ENCODE measurements around the gene GTF2I.
"Not testable (repeated sequence)": the region's sequence is repeated elsewhere in the genome, so short reads cannot be mapped to it uniquely, and the experiment has no call there.

Gene GTF2I

DNA sequence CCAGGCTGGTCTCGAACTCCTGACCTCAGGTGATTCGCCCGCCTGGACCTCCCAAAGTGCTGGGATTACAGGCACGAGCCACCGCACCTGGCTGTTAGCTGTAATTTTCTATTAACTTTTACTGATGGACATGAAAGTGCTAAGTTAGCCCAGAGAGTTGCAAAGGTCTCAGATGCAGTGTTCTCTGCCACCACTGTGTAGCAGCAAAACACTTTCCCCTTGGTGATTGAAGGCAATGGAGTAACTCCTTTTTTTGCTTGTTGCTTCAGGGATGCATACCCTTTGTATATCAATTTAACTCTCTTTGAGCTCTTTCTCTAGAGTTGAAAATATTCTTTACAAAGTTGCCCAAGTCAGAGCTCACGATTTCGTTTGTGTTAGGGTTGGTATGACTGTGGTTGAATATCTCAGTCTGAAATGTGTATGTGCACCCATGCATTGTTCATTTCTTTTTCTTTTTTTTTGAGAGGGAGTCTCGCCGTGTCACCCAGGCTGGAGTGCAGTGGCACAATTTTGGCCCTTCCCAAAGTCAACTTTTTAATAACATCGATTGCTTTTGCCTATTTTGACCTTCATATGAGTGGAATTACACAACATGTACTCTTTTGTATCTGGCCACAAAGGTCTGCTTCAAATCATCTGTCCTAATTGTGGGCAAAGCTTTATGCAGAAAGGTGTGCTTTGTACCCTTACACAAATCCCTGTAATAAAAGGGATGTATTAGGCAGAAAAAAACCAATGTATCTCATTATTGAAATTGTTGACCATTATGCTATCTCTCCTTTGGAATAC lies 52.6 kb downstream of the GTF2I start:
- DNase-seq (ENCODE audit: low read depth, low spot score): no peak

DNA sequence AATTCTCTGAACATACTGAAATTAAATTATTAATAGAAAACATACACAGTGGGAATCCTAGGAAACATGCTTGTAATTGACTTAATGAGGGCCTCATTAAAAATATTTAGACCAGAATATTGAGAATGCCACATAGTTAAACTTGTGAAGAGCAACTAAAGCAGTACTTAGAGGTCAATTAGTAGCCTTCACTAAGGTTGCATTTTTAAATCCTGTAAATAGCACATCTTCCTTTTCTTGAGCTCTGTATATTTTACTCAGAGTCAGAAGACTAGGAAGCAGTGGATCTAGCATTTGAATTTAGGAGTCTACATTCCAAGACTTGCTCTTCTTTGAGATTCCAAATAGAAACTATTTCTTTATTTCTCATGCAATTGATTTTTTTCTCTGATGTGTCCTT lies 56.0 kb downstream of the GTF2I start:
- DNase-seq (ENCODE audit: low read depth, low spot score): no peak

DNA sequence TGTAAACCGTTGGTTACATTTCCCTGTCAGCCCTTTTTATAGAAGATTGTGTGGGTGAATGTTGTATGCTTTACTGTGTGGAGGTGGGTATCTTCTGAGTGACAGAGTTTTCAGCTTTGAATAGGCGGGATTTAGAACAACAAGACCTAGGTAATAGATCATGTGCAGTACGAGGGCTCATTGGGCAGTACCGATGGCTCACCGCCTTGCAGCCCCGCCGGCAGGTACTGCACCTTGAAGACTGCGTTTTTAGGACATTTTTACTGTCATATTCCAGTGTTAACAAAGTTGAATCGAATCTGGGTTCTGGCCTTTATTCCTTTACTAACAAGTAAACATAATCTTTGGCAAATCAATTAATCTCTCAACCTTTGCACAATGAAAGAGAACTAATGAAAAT lies 60.4 kb downstream of the GTF2I start:
- no peak for DNase-seq (ENCODE audit: low read depth, low spot score)

DNA sequence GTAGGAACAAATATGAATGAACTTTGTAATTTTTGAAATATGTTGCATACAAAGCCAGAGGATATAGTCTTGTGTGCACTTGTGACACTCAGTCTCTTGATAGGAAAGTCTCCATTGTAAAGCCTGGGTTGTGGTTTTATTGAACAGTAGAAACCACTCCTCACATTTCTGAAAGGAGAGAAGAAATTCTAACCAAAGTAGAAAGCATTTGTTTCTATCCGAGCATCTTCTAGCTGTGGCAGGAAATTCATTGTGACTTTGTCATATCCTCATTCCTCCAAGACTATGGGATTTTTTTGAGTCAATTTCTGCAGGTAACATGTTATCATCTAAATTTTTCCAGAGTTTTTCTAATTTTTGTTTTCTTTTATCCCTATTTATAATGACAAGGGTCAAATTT lies 60.8 kb downstream of the GTF2I start:
- no peak for DNase-seq (ENCODE audit: low read depth, low spot score)

DNA sequence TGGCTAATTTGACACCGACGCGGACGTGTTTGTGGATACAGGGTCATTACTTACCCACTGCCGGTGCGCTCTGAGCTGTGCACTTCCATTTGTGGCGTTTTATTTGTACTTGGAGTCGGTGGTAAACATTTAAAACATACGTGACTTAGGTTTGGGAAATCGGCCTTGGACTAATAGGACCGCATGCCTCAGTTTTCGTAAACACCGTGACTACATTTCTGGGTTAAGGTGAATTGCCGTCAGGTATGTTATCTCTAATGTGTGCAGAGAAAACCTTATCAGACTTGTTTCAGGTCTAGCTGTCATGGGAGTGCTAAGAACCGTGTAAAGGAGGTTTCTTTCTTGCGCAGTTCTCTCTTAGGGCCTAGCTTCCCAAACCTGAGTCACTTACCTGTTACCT lies 64.6 kb downstream of the GTF2I start:
- DNase-seq (ENCODE audit: low read depth, low spot score): no peak

DNA sequence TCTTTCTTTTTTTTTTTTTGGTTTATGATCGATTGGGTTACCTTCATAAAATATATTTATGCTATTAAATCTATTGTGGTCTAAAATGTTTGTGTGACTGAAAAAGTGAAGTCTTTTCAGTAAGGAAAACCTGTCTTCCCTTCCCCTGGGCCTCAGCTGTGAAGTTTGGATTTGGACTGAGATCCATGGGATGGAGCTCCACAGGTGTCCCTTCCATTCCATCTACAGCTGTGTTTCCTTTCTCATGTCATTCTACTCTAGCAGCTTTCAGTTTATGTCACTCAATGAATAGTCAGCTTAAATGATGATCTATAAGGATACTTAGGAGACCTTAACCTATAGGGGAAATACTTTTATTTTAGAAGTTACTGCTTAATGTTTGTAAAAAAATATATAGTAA lies 68.3 kb downstream of the GTF2I start:
- no peak for DNase-seq (ENCODE audit: low read depth, low spot score)

DNA sequence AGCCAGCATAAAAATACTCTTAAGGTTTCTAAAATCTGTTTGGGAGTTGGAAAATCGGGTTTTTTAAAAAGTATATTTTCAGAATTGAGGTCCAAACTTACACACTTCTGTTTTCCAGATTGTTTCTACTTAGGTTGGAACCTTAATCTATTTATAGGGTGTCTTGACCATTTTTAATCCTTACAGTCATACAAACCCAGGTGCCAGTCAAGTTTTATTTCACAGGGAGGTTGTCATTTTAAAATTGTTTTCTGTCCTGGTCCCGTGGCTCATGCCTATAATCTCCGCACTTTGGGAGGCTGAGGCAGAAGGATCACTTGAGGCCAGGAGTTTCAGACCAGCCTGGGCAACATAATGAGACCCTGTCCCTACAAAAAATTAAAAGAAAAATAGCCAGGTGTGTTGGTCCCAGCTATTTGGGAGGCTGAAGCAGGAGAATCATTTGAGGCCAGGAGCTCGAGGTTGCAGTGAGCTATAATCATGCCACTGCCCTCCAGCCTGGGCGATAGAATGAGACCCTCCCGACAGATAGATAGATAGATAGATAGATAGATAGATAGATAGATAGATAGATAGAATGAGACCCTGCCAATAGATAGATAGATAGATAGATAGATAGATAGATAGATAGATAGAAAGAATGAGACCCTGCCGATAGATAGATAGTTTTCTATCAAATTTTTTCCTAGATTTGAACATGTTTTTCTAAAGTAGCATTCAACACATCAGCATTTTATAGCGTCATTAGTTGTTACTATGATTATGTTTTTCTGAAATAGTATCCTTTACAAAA lies 69.0 kb downstream of the GTF2I start:
- DNase-seq (ENCODE audit: low read depth, low spot score): no peak

DNA sequence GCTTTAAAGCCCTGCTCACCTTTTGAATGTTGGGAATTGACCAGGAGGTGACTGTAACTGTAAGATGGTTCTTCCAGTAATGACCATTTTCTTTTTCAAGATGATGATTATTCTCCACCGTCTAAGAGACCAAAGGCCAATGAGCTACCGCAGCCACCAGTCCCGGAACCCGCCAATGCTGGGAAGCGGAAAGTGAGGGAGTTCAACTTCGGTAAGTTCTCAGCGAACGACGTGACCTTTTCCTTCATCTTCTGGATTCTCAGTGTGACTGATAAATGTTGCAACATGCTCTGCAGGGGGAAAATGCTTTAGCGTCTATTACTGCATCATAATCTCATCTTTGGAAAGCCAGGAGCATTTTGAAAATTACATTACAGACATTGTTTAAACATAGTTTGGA lies 71.2 kb downstream of the GTF2I start:
- DNase-seq (ENCODE audit: low read depth, low spot score): not testable (repeated sequence)

DNA sequence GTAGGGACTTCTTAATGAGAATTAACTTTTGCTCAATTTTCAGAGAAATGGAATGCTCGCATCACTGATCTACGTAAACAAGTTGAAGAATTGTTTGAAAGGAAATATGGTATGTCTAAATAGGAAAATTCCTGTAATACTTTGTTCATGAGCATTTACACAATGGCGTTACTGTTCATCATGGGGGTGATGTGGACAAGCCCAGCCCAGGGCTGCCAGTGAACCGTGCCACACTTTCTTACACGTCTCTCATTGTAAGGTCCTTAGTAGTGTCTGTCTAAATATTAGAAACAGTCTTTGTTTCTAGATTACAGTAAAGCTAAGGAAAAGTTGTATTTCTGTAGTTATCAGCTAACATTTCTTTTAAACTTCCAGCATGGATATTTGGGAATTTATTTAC lies 72.7 kb downstream of the GTF2I start:
- not testable (repeated sequence) for DNase-seq (ENCODE audit: low read depth, low spot score)

DNA sequence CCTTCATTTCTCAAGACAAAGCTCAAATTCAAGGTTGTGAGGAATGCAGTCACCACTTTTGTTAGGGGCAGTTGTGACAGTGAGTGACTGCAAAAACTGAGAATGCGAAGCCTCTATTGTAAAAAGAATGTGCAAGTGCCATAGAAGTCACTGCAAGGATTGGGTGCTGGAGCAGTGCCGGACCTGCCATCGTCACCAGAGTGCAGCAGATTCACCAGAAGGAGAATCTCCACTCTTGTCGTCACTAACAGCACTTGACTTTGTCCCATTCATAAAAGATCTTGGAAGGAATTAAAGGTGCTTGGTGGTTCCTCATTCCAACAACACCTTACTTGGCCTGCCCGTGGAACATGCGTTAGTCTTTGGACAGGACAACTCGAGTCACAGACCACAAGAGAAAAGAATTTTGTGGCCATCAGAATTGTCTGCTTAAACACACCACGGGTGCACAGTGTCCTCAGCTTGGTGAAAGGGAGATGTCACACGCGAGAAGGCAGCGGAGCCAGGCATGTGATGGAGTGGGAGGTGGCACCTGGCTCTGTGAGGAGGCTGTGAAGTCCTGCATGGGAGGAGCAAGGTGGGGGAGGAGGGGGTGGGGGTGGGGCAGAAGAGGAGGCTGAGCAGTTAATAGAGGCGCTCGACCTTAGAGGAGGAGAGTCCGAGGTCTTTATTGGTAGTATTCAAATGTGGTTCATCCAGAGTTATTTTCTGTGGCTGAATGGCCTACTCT lies 82.6 kb downstream of the GTF2I start:
- DNase-seq (ENCODE audit: low read depth, low spot score): not testable (repeated sequence)

DNA sequence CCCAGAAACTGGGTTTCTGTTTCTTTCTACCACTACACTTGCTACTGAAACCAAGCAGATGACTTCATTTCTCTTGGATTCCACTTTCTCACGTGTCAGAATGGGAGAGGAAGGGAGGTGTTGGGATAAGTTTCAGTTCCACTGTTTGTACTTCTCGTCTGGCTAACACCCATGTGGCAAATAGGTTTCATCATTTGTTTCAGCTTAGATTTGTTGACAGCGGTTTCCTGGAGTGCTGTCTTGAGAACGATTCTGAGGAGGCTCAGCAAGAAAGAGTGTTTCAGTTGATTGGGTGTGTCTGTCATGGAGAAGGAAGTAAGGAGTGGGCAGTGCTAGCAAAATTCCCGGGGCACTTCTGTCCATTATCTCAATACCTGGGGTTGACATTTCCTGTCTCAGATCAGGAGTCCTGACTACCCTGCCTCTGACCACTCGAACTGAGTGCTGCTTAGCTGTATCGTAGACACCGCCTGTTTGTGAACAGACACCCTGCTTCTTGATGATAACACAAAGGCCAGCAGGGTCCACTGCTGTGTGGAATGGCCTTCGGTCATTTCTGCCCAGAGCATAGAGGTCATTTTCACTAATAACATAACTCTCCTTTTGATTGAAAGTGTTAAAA lies 86.5 kb downstream of the GTF2I start:
- DNase-seq (ENCODE audit: low read depth, low spot score): not testable (repeated sequence)

DNA sequence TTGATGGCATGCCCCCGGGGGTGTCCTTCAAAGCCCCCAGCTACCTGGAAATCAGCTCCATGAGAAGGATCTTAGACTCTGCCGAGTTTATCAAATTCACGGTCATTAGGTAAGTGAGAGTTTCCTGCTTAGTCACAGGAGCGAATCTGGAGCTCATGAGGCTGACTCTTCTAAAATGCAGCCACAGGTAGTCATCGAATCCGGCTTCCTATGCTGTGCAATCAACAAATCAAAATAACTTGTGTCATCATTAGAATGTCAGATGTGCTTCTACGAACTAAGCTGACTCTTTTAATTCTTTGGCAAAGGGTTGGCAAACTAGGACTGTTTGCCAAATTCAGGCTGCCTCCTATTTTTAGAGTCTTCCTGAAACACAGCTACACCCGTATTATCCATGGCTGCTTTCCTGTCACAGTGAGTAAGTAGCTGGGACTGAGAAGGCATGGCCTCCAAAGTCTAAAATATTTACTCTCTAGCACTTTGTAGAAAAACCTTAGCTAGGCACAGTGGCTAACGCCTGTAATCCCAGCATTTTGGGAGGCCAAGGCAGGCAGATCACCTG lies 96.5 kb downstream of the GTF2I start:
- DNase-seq (ENCODE audit: low read depth, low spot score): not testable (repeated sequence)

DNA sequence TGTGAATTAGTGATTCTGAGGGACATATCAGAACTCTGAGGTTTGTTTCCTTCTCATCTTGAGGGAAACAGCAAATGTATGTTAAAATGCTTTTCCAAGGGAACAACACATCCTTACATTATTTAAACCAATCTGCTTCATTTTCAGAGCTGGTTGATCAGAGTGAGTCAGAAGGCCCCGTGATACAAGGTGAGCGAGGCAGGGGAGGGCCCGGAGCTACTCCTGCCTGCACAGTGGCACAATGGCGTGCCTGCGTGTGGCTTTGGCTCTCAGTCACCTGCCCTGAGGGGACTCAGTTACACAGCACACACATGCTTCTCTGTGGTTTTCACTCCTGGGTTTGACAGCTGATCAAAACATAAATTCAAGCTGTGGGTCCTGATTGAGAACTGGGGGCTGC lies 99.2 kb downstream of the GTF2I start:
- DNase-seq (ENCODE audit: low read depth, low spot score): not testable (repeated sequence)

DNA sequence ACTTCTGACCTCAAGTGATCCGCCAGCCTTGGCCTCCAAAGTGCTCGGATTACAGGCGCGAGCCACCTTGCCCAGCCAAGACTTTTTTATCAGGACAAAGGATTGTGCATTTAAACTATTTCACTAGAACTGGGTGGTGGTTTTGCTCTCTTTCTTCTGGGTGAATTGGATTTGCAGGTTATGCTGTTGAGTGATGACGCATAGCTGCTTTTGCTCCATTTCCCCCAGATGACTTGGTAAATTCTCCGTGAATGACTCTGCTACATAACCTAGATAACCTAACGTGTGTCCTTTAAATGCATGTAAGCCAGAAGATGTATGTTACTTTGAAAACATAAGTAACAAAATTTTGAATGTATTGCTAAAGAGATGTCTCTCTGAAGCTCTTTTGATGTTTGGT lies 100.8 kb downstream of the GTF2I start:
- DNase-seq (ENCODE audit: low read depth, low spot score): not testable (repeated sequence)

DNA sequence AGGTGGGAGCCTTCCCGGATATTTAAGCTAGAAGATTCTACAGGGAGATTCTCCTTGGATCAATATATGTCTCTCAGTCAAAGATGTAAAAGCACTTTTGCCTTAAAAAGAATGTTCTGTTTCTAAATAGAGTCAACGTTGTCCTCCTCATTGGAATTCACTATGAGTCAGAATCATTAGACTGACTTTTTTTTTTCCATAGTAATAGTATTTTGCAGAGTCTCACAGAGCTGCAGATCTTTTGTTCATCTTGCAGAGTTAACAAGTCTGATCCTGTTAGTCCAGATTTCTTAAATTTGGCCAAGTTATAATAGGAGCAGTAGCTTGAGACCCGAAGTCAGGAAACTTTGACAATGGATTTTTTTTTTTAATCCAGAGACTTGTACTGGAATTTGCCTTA lies 101.5 kb downstream of the GTF2I start:
- DNase-seq (ENCODE audit: low read depth, low spot score): not testable (repeated sequence)

DNA sequence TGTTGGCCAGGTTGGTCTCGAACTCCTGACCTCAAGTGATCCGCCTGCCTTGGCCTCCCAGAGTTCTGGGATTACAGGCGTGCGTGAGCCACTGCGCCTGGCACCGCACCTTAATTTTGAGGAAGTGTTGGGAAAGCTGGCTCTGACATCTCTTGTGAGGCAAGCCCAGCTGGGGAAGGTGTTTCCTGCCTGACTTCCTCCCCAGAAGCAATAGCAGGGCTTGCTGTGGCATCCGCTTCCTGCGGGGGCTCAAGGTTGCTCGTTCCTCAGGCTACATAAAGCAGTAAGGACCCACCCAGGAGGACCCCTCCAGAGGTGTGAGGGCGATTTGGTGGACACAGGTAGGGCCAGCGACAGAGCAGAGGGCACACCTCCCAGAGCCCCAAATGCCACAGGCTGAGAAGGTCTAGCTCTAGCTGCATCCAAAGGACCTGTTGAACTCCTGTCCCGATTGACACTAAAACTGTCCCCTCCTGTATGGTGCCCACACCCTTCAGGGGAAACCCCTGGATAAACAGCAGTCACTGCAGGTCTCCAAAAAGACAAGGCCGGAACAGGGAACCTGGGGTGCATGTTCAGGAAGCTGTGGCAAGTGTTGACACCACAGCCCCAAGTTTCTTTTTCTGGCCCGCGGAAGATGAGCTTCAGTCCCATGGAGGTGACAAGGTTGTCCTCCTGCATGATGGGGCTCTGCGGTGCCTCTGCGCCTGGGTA lies 107.8 kb downstream of the GTF2I start:
- not testable (repeated sequence) for DNase-seq (ENCODE audit: low read depth, low spot score)

DNA sequence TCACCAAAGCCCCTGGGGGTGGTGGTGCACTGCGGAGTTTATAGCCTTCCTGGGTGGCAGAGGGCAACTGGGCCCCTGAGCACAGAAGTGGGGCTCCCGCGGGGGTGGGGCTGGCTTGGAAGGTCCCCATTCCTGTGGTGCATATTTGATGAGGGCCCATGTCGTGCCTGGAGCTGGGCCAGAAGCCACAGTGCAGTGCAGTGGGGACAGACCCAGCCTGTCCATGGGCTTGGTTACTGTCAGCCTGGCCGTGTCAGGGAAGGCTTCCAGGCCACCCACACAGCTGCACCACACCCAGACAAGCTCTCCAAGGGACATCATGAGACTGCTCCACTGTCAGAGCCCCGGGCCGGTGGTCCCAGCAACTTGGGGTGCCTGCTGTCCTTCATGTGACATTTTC lies 109.0 kb downstream of the GTF2I start:
- DNase-seq (ENCODE audit: low read depth, low spot score): not testable (repeated sequence)

DNA sequence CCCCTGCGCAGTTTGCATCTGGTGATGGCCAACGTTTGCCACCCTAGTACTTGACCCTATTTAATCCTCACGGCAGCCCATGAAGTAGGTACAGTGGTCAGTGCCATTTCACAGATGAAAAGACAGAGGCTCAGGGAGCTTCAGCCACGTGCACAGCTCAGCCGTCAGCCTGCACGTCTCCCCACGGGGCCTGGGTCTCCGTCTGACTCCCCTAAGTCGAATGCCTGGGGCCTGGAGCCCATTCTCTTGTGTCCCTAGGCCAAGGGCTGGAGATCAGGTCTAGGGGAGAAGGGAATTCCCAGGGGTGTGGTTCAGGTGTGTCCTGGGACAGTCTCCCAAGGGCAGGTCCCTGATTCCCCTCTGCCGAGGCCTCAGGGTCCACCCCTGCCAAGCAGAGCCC lies 109.5 kb downstream of the GTF2I start:
- DNase-seq (ENCODE audit: low read depth, low spot score): not testable (repeated sequence)

DNA sequence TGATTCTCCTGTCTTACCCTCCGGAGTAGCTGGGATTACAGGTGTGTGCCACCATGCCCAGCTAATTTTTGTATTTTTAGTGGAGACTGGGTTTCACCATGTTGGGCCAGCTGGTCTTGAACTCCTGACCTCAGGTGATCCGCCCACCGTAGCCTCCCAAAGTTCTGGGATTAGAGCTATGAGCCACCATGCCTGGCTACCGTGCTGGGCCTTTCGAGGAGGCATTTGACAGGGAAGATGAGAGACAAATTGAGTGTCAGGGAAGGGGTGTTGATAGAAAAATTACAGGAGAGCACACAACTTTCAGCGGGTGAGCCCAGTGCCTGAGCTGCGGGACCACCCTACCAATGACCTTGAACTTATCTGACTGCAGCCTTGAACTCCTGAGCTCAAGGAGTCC lies 112.5 kb downstream of the GTF2I start:
- DNase-seq (ENCODE audit: low read depth, low spot score): not testable (repeated sequence)

DNA sequence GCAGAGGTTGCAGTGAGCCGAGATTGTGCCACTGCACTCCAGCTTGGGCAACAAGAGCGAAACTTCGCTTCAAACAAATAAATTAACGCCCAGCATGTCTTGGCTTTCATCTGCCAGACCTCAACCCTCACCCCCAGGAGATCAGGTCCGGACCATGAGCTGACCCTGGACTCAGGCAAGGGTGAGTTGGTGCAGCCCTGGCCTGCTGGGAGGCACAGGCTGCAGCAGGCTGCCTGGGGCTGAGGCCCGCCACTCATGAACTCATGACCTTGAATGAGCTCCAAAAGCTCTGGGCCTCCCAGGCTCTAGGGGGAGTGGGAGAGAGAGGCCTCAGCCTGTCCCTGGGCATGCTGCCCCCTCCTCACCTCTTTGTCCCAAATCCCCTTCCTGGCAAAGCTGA lies 114.6 kb downstream of the GTF2I start:
- not testable (repeated sequence) for DNase-seq (ENCODE audit: low read depth, low spot score)
